Heart right ventricle (tissue), 16 donors: ENCODE results near the gene YDJC. TPM values are rescaled to one million over a fixed set of nuclear protein-coding genes. Genes with fewer than 3 reads are reported as not detected.

Source experiments
- ATAC-seq, 8 donors: fragments of 200-7000 bp; cut with Tn5 transposase; one replicate each; pipeline ENCODE4 v1.9.1; 2020; ENCODE audit warnings: mild to moderate bottlenecking in 8 of 8, moderate library complexity in 8 of 8, moderate number of reproducible peaks in 1 of 8
- DNase-seq, 2 donors: peaks; one replicate each; pipeline ENCODE4 v3.0.0-alpha.2; 2020
- H3K27ac ChIP-seq, 10 donors: fragments of 200-600 bp; sonication (generic) in 2 of 10; one replicate each; pipeline versions ENCODE4 v1.5.0 to v1.8.0; 2020 to 2022; ENCODE audit warnings: mild to moderate bottlenecking in 3 of 10
- H3K27me3 ChIP-seq, 7 donors: fragments of 200-600 bp; one replicate each; pipeline ENCODE4 v1.8.0; 2021 to 2022; ENCODE audit warnings: mild to moderate bottlenecking in 2 of 7
- H3K36me3 ChIP-seq, 9 donors: fragments of 200-600 bp; sonication (generic) in 1 of 9; one replicate each; pipeline versions ENCODE4 v1.5.0 to v1.8.0; 2020 to 2022; ENCODE audit warnings: mild to moderate bottlenecking in 2 of 9
- H3K4me1 ChIP-seq, 9 donors: fragments of 200-600 bp; sonication (generic) in 1 of 9; one replicate each; pipeline versions ENCODE4 v1.5.0 to v1.8.0; 2020 to 2022; ENCODE audit warnings: mild to moderate bottlenecking in 4 of 9
- H3K4me3 ChIP-seq, 10 donors: fragments of 200-600 bp; sonication (generic) in 2 of 10; one replicate each; pipeline versions ENCODE4 v1.5.0 to v1.8.0; 2020 to 2022; ENCODE audit warnings: mild to moderate bottlenecking in 7 of 10, moderate library complexity in 2 of 10
- H3K9me3 ChIP-seq, 11 donors: fragments of 200-600 bp in 10 of 11; sonication (generic) in 2 of 11; one replicate each; pipeline versions ENCODE4 v1.5.0 to v1.8.0; 2013 to 2022; ENCODE audit warnings: mild to moderate bottlenecking in 2 of 11, control low read depth in 1 of 11, moderate library complexity in 1 of 11
- CTCF ChIP-seq, 9 donors: fragments of 200-600 bp; sonication (generic) in 2 of 9; IDR thresholded peaks; one replicate each; pipeline versions ENCODE4 v1.5.0 to v1.8.0; 2021 to 2022; ENCODE audit warnings: antibody characterized with exemption in 9 of 9, mild to moderate bottlenecking in 5 of 9, moderate library complexity in 1 of 9
- WGBS, 2 donors: extraction: QIAGEN DNeasy Blood & Tissue Kit; methylation state at CpG; one replicate each; pipeline ENCODE4 v1.1.7; 2013; ENCODE audit warnings: inconsistent platforms in 1 of 2; 5-methylcytosine and 5-hydroxymethylcytosine counted together
- intact Hi-C, 10 donors: fragments of 100-400 bp; cut with DNase I; formaldehyde crosslinking; loops; one replicate each; pipeline versions ENCODE4 v1.11.1 to v1.14.2; 2022
- polyA plus RNA-seq, 2 donors: library from polyadenylated mRNA; stranded (reverse); fragments of 200-250 nt; gene quantifications; one replicate each; pipeline ENCODE4 v1.2.3, GENCODE V29; 2013
- total RNA-seq, 10 donors: library from RNA; stranded (reverse); fragmentation: NEBNext Ultra II Directional in 3 of 10; extraction: Animal tissue kit (Norgen Biotek cat#: 25700) in 3 of 10; gene quantifications; one replicate each; pipeline versions ENCODE4 v1.2.1 to v1.2.4, GENCODE V29; 2021 to 2023
- donor health status: Arrhythmogenic right ventricular cardiomyopathy.
- donor health status: ischemic (EF 13 %, LVEDD 7.1; RV severe dilation, severe dysfunction).
- donor health status: healthy with polysubstance abuse.
- donor health status: DM: no; HTN: yes; CAD: no.
- donor health status: DM: no; HTN: no; CAD: no.
- donor health status: ischemic (EF 25% LVEDD 6.9; RV normal size, moderate dysfunction).
- donor health status: ischemic (EF 25% LVEDD 5.7; RV mildly dilated, moderate dysfunction).
- donor health status: healthy.
- donor health status: DM: yes; HTN: yes; CAD: no.
- donor health status: Ischemic cardiomyopathy.
- donor health status: ischemic (EF 35%, LVEDD 5.7; RV mildly dilated, moderate dysfunction).
- donor health status: nonischemic (EF 11% LVEDD 7.7; RV severe dilation, severe dysfunction).
- donor health status: DM: yes; HTN: yes; CAD: no.
- donor health status: PGD.
- donor health status: ischemic (EF 29% LVEDD 5.4; RV normal size, mild dysfunction).
- donor health status: nonischemic (EF 23%, LVEDD 6.1; RV moderate dilation, normal function).

Gene YDJC
- total and polyA plus RNA-seq, 12 donors: 2.3 to 26.4 (median 4.4) TPM

GRCh38 chr22:21606775-21607174 lies 23.0 kb downstream of the YDJC start:
- Histone ChIP-seq H3K4me1 (peaks cover 0 to 42% (median 21%) of the 10 kb centered on the region in 9 donors), H3K9me3 (no peaks in the 10 kb centered on the region), H3K4me3 (no peak overlapping the region), H3K36me3 (peaks cover 0 to 34% (median 7%) of the 10 kb centered on the region in 9 donors), H3K27me3 (no peaks in the 10 kb centered on the region), H3K27ac (no peak overlapping the region)
- ATAC-seq (no peak), DNase-seq (no peak)
- intact Hi-C loops: no loop called here
- no peak for TF ChIP-seq CTCF (IDR thresholded peaks at IDR 0.05)
- 96 to 97% methylated on average over 8 of the region's 8 CpGs for WGBS, 2 donors

GRCh38 chr22:21605887-21606564 lies 23.8 kb downstream of the YDJC start:
- ATAC-seq: peak in 1 of 8 donors; percentile 15
- H3K27me3 ChIP-seq: no peaks in the 10 kb centered on the region

GRCh38 chr22:21603973-21604372 lies 25.8 kb downstream of the YDJC start:
- no peak for ATAC-seq
- WGBS, 2 donors: 87 to 90% methylated on average over 9 of the region's 9 CpGs

More at GRCh38 chr22:21605887-21606564, 23.8 kb downstream of the YDJC start:
- intact Hi-C loops: no loop called here
- Histone ChIP-seq H3K27ac (peak overlapping the region in 1 of 10 donors; percentile 10), H3K36me3 (peaks cover 0 to 26% (median under 1%) of the 10 kb centered on the region in 9 donors), H3K4me3 (no peak overlapping the region), H3K9me3 (no peaks in the 10 kb centered on the region), H3K4me1 (peaks cover 0 to 46% (median 21%) of the 10 kb centered on the region in 9 donors)
- WGBS, 2 donors: 99% methylated on average over 7 of the region's 7 CpGs
- no peak for TF ChIP-seq CTCF (IDR thresholded peaks at IDR 0.05)
- no peak for DNase-seq

GRCh38 chr22:21602579-21602978 lies 27.2 kb downstream of the YDJC start:
- no peak for ATAC-seq
- H3K27ac ChIP-seq: no peak overlapping the region
- intact Hi-C loops: no loop called here
- DNase-seq: no peak
- H3K27me3 ChIP-seq: no peaks in the 10 kb centered on the region
- TF ChIP-seq CTCF (IDR thresholded peaks at IDR 0.05): no peak
- H3K4me3 ChIP-seq: no peak overlapping the region
- no peaks in the 10 kb centered on the region for H3K9me3 ChIP-seq
- H3K36me3 ChIP-seq: peaks cover 0 to 22% (median 0%) of the 10 kb centered on the region in 9 donors
- WGBS, 2 donors: 93 to 95% methylated on average over 6 of the region's 6 CpGs
- H3K4me1 ChIP-seq: peaks cover 0 to 59% (median 23%) of the 10 kb centered on the region in 9 donors

More at GRCh38 chr22:21603973-21604372, 25.8 kb downstream of the YDJC start:
- TF ChIP-seq CTCF (IDR thresholded peaks at IDR 0.05): no peak
- no peaks in the 10 kb centered on the region for H3K27me3 ChIP-seq
- H3K9me3 ChIP-seq: no peaks in the 10 kb centered on the region
- H3K4me1 ChIP-seq: peaks cover 0 to 57% (median 23%) of the 10 kb centered on the region in 9 donors
- intact Hi-C loops: no loop called here
- no peak overlapping the region for H3K4me3 ChIP-seq
- H3K27ac ChIP-seq: no peak overlapping the region
- H3K36me3 ChIP-seq: peaks cover 0 to 22% (median 0%) of the 10 kb centered on the region in 9 donors
- DNase-seq: no peak
